Urothelium cell line (cell line): ENCODE measurements around the gene ZNF423.
"Not testable (repeated sequence)": the region's sequence is repeated elsewhere in the genome, so short reads cannot be mapped to it uniquely, and the experiment has no call there.

Experiments
- DNase-seq: peaks from one replicate; pipeline ENCODE4 v3.0.0; 2011; ENCODE audit warnings: low spot score, mixed read lengths
- FAIRE-seq: peaks from 2 replicates; lab custom pipeline; 2011; peaks lifted over from hg19 to GRCh38; lab: Jason Lieb, UNC

ZNF423 gene

DNA sequence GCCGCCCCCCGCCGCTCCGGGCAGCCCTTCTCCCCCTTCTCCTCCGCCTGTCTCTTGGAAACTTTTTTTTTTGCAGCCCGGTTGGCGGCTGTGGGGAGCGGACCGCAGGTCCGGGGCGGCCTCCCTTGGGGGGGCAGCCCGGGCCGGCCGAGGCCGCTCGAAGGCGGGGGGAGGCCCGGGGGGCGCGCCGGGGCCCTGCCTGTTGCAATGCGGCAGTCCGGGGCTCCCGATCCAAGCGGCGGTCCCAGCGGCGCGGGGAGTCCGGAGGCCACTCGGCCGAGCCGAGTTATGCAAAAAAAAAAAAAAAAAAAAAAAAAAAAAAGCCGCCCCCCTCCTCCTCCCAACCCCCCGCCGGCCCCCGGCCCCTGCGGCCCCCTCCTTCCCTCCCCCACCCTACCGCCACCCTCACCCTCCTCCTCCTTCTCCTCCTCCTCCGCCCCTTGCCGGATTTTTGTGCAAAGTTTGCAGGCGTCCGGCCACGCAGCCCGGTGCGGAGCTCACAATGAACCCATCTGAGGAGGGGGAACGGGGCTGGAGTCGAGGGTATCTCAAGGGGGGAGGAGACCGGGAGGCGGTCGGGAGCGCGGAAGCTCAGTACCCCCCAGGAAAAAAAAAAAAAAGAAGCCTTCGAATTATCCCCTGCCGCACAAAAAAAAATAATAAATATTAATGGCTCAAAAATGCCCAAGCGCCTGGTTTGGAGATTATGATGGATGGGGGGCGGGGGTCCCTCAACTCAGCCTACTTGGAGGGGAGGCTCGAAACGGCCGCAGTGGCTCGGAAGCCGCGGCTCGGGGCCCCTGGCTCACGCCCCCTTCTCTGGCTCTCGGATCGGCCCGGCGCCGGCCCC, at the start of gene ZNF423:
Gene ZNF423 (minus strand): TSS at position 291 of the 850 bp plus-strand sequence. CDS start 338 bp downstream, outside the sequence.
- FAIRE-seq (no peak), DNase-seq (peak; percentile 26)

DNA sequence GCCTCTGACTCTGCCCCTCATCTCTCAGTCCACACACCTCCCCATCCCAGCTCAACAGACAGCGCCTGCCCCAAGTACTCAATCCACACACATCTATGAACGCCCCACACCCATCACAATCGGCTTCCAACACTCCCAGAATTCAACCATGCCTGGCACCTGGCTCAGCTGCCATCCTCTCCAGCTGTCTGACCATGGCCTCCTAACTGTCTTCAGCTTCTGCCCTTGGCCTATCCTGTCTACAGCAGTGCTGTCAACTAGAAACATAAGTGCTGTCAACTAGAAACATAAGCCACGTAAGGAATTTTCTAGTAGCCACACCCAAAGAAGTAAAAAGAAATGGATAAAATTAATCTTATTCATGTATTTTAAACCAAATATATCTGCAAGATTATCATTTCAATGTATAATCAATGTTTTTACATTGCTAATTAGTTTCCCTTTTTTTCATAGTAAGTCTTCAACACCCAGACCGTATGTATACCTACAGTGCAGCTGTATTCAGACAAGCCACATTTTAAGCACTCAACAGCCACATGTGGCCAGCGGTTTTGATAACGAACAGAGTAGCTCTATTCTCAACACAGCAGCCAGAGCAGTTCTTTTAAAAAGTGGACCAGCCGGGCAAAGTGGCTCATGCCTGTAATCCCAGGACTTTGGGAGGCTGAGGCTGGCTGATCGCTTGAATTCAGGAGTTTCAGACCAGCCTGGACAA, 48.6 kb upstream of the ZNF423 start:
- FAIRE-seq (no peak), DNase-seq (no peak)

DNA sequence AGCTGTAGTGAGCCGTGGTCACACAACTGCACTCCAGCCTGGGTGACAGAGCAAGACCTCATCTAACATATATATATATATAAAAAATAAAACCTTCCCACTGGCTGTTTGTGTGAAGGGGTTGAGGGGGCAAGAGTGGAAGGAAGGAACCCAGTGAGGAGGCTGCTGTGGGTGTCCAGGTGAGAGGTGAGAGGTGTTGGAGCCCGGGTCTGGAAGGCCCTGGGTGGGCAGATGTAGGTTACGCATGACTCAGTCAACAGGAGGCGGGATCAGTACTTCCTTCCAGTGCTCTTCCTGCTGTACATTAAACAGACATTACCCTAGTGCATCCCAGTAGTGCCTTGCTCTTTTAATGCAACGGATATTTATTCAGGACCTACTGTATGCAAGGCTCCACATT, 47.0 kb upstream of the ZNF423 start:
- no peak for DNase-seq
- no peak for FAIRE-seq

DNA sequence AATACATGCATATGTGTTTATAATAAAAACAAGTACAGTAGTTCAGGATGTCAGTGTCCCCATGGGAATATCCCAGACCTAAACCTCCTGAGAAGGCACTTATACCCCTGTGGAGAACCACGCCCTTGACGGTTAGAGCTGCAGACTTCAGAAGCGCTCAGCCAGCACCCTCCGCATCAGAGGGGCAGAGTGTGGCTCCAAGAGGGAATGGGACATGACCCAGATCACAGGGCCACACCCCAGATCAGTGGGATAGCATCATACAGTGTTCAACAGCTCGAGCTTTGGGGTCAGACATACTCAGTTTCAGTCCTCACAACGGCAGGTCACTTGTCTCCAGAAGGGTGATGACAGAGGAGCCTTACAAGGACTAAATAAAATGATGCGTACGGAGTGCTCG, 45.8 kb upstream of the ZNF423 start:
- no peak for DNase-seq
- no peak for FAIRE-seq

DNA sequence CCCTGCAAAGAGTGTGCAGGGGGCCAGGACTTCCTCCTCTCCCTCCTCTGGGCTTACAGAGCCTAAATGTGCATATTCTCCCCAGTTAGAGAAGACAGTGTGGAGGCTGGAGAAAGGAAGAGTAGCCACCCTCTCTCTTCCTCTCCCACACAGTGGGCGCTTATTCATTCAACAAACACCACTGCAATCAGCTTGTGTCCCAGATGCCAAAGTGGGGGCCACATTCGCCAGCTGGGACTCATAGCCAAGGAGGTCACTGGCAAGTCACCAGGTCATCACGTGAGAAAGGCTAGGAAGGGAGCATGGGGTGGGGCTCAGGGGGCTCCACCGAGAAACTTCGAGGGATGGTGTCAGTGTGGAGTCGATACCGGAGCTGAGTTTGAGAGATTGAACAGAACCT, 45.0 kb upstream of the ZNF423 start:
- FAIRE-seq: no peak
- no peak for DNase-seq

DNA sequence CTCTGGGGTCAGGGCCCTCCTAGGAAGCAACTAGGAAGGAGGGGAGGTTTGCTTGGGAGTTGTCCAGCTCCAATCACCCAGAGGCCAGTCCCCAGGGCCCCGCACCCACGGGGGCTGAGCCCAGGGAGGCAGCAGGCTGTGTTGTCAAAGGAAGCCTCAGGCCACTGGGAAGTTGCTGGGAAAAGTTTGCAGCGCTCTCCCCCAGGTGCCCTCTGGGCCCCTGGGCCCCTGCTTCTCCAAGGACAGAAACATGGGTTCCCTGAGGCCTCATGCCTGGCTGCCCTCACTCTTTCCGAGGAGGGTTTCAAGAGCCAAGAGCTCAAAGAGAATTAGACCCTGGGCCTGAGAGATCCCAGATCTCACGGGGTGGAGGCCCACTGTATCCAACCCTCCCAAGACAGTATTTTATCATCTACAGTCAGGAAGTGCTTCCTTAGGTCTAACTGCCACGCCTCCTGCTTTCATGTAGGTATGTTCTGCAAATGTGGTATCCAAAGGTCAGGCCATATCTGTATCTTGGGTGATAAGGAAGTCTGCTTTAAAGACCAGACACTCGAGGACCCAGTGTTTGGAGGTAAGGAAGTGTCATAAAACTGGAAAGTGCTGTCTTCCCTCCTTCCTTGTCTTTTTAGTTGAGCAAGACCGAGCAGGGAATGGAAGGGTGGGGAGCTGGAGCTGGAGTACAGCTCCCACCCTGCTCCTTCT, 44.2 kb upstream of the ZNF423 start:
- no peak for FAIRE-seq
- no peak for DNase-seq

DNA sequence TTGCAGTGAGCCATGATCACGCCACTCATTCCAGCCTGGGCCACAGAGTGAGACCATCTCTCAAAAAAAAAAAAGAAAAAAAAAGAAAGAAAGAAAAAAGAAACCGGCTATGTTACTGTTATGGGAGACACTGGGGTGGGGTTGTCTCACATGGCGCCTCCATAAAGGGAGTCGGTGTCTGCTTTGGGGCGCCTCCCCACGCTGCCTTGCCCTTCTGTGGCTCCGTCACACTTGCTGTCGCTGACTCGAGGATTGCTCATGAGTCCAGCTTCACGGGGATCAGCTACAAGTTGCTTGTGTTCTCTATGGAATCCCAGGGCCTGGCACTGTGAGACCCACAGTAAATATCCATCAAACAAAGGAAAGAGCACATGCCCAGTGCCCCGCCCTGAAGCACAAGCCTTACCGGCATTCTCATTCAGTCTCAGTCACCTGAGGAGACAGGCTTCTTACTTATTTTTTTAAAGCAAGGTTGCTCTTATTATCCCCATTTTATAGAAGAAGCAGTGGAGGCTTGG, 40.6 kb upstream of the ZNF423 start:
- DNase-seq (no peak), FAIRE-seq (no peak)

DNA sequence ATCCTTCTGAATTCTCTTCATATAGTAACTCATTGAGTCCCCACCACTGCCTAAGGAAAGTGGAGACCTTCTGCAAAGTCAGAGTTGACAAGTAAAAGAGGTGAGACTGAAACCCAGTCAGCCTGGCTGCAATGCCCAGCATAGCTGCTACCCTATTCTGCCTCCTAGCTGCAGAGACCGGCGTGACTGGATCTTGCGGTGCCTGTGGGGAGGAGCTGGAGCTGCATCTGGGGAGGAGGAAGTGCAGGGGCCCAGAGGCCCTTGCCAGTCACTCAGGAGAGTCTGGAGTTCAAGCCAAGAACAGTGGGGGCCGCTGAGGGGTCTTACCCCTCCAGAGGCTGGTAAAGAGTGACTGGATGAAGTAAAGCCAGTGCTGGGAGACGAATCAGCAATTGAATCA, 35.0 kb upstream of the ZNF423 start:
- FAIRE-seq (no peak), DNase-seq (no peak)

DNA sequence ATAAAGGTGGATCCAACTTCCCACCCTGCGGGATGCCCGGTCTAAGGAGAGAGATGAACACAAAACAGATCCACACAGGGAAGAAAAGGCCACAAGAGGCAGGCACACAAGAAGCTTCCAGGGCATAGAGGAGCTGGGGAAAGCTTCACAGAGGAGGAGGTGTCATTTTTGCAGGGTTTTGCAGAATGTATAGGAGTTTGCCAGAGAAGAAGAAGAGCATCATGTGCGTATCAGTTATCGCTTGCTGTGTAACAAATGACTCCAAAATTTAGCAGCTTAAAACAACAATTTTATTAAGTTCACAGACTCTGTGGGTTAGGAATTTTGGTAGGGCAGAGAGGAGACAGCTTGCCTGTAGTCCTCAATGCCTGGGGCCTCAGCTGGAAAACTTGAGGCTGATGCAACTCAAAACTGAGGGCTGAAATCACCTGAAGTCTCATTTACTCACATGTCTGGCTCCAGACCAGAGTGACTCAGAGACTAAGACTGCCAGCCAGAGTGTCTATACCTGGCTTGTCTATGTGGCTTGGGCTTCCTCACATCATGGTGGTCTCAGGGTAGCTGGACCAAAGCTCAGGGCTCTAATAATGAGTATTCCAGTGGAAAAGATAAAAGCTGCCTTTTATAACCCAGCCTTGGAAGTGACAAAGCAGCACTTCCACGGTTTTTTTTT, 33.9 kb upstream of the ZNF423 start:
- DNase-seq: no peak
- FAIRE-seq: no peak

DNA sequence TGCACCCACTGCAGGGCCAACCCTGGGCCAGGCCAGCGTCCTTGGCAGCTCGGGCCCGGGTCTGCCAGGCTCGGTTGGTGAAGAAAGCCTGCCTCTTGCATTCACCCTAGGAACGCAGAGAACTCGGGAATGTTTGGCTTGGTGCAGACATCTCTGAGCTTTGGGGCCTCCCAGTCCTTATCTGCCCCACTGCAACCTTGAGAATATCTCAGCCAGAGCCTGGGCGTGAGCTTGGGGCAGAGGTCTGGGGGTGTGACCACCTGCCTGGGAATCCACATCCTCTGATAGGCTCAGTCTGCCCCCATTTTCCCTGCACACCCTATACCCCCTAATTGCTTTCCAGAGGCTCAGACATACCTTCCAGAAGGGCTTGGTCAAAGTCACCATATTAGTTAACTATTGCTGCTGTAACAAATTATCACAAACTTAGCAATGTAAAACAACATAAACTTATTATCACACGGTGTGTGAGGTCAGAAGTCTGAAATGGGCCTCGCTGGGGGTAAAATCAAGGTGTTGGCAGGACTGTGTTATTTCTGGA, 30.7 kb upstream of the ZNF423 start:
- DNase-seq: no peak
- no peak for FAIRE-seq

DNA sequence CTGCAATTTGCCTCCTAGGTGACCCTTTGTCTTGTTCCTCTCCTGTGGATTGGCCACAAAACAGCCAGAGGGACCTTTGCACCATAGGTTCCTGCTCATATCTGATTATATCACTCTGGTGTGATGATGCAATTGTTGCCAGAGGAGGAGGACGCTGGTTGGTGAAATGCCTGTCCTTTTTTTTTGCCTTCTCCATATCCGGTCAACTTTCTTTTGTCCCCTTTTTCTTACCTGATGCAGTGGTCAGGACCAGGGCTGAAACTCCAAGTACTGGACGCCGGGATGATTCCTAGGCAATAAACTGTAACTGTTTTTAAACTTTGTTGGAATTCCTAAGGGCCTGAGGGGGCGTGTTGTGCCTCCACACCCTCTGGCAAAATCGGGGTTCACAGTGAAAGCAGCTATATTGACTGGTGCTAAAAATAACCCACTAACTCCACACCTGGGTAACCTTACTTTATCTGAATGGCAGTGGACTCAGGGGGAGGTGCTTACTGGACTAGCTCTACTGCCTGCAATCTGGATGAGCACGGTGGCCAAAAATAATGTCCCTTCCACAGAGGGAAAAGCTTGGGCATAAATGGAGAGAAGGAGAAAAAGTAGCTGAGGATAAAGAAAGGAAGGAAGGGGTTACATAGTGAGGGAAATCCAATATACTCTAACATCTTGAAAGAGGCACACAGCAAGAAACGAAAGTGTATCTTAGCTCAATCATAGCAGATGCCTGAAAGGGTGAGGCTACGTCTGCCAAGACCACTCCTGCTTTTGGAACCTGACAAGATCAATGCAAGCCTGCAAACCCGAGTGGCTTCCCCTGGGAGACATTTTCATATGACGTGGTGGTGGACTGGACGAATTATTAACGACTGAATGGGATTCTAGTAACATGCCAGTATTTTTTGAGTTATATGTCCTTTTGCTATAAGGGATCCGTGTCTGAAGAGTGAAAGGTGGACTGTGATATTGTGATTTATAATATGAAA, 28.4 kb upstream of the ZNF423 start:
- FAIRE-seq (no peak), DNase-seq (no peak)

DNA sequence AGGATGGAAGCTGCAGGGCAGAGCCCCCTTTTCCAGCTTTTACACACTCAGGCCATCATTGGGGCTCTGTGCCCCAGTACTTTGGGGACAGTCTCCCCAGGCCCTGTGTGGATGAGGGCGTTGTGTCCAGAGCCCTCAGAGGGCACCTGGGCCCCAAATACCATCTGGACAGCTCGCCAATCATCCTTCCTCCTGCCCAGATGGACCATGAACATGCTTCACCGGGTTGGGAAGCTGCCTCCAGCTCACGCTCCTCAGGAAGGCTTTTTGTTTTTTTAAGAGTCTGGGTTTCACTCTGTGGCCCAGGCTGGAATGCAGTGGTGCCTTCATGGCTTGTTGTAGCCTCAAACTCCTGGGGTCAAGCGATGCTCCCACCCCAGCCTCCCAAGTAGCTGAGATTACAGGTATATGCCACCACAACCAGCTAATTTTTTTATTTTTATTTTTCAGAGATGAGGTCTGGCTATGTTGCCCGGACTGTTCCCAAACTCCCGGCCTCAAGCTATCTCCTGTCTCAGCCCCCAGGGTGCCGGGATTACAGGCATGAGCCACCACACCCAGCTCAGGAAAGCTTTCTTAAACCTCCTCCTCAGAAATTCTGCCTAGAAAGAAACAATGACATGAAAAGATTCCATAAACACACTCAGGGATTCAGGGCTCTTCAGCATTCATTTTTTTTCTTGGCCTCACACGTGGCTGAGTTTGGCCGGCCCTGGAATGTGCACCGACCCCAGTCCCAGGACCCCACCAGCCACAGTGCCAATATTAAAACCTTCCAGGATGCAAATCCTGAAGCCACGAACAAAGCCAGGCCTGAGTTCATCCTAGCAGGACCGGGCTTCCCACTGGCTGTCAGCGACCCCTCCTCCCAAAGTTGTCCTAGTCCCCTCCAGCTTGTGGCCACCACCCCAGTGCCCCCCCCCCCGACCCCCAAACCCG, 27.4 kb upstream of the ZNF423 start:
- FAIRE-seq (no peak), DNase-seq (no peak)

DNA sequence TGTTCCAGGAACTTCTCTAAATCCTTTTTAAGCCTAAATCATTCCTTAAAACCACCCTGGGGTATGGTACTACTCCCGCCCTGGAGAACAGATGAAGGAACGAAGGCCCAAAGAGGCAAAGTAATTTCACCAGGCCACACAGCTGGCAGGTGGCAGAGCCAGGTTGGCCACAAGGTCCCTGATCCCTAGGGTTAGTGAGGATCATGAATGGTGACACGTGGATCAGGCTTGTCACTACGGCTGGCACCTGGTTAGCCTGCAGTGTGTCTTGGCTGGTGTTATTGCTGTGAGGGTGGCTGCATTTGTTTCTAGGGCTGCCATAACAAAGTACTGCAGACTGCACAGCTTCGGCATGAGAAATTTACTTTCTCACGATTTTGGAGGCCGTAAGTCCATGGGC, 26.0 kb upstream of the ZNF423 start:
- DNase-seq (no peak), FAIRE-seq (no peak)

DNA sequence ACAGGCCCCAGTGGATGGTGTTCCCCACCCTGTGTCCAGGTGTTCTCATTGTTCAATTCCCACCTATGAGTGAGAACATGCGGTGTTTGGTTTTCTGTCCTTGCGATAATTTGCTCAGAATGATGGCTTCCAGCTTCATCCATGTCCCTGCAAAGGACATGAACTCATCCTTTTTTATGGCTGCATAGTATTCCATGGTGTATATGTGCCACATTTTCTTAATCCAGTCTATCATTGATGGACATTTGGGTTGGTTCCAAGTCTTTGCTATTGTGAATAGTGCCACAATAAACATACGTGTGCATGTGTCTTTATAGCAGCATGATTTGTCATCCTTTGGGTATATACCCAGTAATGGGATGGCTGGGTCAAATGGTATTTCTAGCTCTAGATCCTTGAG, 22.6 kb upstream of the ZNF423 start:
- not testable (repeated sequence) for DNase-seq, FAIRE-seq

DNA sequence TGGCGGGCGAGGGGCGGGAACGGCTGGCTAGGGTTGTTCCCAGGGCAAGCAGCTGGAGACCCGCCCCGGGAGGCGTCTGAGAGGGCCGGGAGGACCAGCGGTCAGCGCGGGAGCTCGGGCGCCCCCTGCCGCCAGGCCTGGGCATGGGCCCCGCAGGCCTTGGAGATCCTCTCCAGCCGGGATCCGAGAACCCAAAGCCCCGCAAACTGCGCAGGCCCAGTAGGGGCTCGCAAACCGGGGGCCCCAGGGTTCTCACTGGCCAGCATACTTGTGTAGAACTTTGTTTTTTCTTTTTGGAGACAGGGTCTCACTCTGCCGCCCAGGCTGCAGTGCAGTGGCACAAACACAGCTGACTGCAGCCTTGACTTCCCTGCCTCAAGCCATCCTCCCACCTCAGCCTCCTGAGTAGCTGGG, 20.8 kb upstream of the ZNF423 start:
- FAIRE-seq (no peak), DNase-seq (peak; percentile 89)

DNA sequence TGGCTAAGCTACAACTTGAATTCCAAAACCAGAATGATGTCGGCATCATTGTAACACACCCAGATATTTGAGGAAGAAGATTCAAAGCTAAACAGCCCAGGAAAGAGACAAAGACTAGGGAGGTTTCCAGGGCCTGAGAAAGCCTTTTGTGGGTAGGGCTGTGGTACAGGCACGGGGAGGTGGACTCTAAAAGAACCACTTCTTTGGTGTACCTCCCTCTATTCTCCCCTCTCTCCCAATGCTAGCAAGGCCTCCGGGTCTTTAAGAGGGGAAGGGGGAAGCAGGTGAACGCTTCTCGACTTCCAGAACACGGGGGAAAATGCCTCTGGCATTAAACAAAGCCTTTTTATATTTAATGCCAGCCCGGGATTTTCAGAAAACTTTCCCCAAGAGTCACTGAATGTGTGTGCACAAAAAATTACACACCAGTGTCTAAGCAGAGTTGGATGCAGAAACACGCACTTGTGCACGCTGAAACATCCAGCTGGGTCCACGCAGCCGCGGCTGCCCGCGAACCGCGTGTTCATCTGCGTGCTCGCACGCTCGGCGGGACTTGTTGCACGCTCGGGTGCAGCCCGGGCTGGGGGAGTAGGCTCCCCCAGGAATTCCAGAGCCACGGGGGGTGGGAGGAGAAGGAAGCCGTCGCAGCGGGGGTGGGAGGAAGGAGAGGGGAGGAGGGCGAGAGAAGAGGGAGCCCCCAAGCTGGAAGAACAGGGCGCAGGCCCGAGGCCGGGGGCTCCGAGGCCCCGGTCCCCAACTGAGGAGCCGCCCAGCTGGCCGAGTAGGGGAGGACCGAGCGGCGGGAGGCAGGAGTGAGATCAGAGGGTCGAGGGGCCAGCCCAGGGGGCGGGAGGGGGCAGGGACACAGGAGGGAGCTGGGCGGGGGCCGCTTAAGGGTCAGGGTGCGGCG, 20.1 kb upstream of the ZNF423 start:
- DNase-seq (no peak), FAIRE-seq (no peak)

DNA sequence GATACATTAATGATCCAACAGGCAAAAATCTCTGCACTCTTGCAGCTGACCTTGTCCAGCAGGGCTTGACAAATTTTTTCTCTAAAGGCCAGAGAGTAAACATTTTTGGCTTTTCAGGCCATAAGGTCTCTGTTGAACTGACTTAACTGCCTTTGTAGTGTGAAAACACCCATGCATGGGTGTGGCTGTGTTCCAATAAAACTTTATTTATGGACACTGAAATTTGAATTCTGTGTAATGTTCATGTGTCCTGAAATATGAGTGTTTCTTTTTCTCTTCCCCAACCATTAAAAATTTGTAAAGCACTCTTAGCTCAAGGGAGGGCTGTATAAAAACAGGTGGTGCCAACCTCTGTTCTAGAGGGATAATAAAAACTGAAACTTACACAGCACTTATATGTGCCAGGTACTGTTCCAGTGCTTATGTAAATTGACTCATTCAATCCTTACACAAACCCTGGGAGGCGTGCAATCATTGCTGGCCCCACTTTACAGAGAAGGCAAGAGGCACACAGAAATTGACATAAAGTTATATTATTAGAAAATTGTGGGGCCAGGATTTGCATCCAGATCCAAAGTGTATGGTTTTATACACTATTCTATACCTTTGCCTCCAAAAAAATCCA, 18.8 kb upstream of the ZNF423 start:
- no peak for DNase-seq
- FAIRE-seq: no peak
